Measurements from ENCODE around the gene PDIA2.
"Not testable (repeated sequence)": the region's sequence is repeated elsewhere in the genome, so short reads cannot be mapped to it uniquely, and the experiment has no call there.

The PDIA2 gene

GRCh38 chr16:262121-262745 is 20.7 kb upstream of the PDIA2 start:
- H3K27ac ChIP-seq: no peak overlapping the region
- DNase-seq (ENCODE audit: low read depth, low spot score): no peak

DNA sequence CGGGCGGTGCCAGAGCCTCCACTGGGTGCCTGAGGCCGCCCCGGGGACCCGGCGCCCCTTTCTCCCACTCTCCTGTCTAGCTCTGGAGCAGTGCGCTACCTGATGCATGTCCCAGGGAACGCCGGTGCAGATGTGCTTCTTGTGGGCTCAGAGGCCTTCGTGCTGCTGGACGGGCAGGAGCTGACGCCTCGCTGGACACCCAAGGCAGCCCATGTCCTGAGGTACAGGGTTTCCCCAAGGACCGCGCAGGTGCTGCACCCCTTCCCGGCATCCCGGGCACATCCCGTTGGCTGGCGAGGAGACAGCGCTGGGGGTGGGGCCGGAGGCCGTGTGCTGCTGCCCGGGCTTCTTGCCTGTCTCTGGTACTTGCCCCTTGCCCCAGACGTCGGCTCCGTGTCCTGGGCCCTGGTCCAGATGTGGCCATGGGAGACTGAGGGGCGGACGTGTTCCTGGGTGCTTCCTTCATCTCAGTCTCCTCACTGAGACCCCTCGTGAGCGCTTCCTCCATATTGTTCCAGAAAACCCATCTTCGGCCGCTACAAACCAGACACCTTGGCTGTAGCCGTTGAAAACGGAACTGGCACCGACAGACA is 19.7 kb upstream of the PDIA2 start:
- DNase-seq (ENCODE audit: low read depth, low spot score): no peak
- no peak overlapping the region for H3K27ac ChIP-seq

GRCh38 chr16:263944-264343 is 19.0 kb upstream of the PDIA2 start:
- no peak overlapping the region for H3K27ac ChIP-seq
- DNase-seq (ENCODE audit: low read depth, low spot score): no peak

DNA sequence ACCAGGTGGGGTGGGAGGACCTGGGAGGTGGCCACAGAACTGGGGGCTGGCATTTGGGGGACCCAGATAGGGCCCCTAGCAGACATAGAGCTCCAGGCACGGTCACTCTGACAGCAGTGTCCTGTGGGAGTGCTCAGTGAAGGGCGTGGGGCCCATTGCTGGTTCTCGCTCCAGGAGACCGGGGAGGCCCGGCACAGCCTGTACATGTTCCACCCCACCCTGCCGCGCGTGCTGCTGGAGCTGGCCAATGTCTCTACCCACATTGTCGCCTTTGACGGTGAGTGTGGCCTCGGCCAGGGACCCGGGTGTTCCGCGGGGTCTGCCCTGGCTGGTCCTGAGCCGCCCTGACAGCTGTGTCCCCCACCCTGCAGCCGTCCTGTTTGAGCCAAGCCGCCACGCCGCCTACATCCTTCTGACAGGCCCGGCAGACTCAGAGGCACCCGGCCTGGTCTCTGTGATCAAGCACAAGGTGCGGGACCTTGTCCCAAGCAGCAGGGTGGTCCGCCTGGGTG is 18.5 kb upstream of the PDIA2 start:
- no peak for DNase-seq (ENCODE audit: low read depth, low spot score)

DNA sequence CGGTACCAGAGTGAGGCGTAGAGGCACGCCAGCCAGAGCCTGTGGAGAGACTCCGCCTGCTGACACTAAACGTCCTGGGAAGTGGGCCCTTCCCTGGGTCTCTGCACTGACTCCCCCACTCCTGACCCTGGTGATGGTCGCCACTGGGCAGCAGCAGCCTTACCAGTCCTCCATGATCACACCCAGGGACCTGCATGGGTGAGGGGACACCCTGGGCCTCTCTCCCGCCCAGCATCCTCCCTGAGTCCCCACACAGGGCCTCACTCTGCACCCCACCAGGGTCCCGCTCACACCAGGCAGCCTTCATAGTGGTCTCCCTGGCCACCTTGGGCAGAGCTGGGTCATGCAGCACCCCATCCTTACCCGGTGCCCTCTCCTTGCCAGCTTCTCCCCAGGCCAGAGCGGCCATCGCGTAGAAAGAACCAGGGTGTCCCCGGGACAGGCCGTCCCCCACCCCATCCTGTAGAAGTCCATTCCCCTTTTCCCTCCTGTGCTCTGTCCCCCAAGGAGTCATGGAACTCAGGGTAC is 17.9 kb upstream of the PDIA2 start:
- H3K27ac ChIP-seq: no peak overlapping the region
- DNase-seq (ENCODE audit: low read depth, low spot score): no peak

More for the DNA sequence above, 18.5 kb upstream of the PDIA2 start:
- no peak overlapping the region for H3K27ac ChIP-seq

- no peak for DNase-seq (ENCODE audit: low read depth, low spot score)
- H3K27ac ChIP-seq: no peak overlapping the region
Observed at GRCh38 chr16:265711-266110, 17.3 kb upstream of the PDIA2 start.

GRCh38 chr16:266258-267164 is 16.5 kb upstream of the PDIA2 start:
- DNase-seq (ENCODE audit: low read depth, low spot score): no peak
- no peak overlapping the region for H3K27ac ChIP-seq

- not testable (repeated sequence) for DNase-seq (ENCODE audit: low read depth, low spot score); H3K27ac ChIP-seq
Observed at GRCh38 chr16:267562-267961, 15.4 kb upstream of the PDIA2 start.

DNA sequence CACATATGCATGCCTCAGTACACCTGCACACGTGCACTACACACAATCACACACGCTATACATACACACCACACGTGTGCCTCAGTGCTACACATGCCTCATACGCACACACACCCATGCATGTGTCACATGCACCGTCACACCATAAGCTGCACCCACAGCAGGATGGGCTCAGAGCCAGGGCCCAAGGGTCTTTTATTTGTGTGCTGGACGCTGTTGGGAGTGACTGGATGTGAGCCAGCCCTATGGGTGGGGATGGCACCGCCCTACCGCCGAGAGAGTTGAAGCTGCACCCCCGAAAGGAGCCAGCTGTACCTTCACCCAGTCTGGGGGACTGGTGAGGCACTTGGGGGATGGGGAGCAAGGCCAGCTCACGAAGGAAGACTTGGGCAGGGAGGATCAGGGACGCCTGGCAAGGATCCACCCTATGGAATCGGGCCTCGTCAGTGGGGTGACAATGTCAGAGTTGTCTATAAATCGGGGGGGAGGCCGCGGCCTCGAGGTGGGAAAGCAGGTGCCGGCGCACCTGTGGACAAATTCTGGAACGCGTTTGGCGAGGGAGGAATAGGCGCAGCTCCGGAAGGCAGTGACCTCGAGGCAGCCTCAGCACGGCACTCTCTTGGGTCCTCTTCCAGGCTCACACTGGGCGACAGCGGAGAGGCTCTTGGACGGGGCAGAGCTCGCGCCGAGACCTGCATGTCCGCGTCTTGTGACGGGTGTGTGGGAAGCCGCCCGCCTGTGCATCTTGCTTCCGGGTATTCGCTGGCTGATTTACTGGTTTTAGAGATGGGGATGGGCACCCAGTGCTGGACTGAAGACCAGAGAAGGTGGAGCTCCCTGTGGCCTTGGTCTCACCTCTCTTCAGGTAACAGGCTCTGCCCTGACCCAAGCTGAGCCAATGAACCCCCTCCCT is 14.6 kb upstream of the PDIA2 start:
- DNase-seq (ENCODE audit: low read depth, low spot score): no peak

GRCh38 chr16:269061-269796 is 13.7 kb upstream of the PDIA2 start:
- H3K27ac ChIP-seq: no peak overlapping the region
- no peak for DNase-seq (ENCODE audit: low read depth, low spot score)

More for the DNA sequence above, 14.6 kb upstream of the PDIA2 start:
- no peak overlapping the region for H3K27ac ChIP-seq

DNA sequence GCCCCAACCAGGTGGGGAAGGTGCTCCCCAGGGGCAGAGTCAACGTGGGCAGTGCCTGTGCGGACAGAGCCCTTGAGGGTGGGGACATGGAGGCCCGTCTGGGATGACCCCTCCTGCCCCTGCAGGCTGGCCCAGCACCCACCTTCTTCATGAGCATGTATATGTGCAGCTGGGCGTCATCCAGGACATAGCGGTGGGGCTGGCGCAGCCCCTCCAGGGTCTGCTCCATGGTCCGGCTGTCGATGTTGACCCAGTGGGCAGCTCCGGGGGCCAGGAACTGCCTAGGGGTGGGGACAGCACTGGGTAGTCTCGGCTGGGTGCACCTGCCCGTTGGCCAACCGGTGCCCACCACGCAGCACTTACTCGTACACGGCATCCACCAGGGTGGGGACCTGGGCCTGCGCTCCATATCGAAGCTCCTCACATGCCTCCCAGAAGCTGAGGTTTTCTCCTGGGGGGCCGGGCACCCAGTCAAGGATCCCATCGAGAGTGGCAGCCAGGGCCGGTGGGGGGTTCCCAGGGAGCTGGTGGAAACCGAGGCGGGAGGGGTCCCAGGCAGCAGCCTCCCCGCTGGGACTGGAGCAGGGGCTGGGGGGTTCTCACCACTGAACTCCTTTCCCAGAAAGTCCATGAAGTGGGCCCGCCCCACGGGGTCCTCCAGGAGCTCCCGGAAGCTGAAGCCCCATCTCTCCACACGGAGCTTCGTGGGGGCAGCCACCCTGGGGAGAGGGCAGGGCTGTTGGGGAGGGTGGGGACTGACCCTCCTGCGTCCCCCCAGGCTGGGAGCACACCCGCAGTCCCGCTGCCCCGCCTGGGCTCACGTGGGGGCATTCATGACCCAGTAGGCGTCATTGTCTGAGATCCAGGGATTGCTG is 12.3 kb upstream of the PDIA2 start:
- no peak for DNase-seq (ENCODE audit: low read depth, low spot score)
- no peak overlapping the region for H3K27ac ChIP-seq

DNA sequence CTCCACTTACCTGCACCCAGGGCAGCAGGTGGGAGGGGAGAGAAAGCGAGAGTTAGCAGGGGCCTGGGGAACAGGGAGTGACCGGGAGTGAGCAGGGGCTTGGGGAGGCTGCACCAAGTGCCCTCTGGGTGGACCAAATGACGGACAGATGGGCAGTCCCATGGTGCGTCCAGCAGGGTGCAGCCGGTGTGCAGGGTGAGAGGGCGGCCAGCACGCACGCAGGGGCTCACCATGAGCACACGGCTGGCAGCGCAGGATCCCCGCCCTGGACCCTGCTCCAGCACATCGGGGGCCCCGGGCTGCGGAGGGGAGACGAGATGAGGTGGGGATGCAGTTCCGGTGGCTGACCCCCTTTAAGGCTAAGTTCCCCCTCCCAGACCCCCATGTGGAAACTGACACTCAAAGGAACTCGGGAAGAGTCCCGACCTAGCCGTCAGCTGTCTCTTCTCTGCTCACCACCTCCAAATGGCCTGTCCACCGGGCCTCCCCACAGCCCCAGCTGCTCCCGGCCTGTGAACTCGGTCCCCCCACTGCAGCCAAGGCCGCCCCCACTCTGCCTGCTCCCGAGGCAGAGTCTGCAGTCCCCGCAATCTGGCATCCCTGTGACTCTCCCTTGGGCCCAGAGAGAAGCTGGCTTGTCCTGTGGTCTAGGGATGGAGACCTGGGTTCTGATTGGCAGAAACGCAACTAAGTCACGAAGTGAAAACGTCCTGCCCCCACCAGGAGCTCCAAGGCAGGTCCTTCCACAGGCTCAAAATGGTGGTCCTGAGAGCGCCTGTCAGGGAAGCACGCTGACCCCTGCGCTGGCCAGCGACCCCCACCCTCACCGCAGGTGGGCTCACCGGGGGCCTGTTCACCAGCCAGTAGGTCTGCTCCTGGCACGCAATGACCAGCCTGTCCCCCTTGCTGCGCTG is 10.1 kb upstream of the PDIA2 start:
- no peak overlapping the region for H3K27ac ChIP-seq
- DNase-seq (ENCODE audit: low read depth, low spot score): no peak

GRCh38 chr16:273547-274421 is 9.2 kb upstream of the PDIA2 start:
- DNase-seq (ENCODE audit: low read depth, low spot score): no peak
- H3K27ac ChIP-seq: no peak overlapping the region

DNA sequence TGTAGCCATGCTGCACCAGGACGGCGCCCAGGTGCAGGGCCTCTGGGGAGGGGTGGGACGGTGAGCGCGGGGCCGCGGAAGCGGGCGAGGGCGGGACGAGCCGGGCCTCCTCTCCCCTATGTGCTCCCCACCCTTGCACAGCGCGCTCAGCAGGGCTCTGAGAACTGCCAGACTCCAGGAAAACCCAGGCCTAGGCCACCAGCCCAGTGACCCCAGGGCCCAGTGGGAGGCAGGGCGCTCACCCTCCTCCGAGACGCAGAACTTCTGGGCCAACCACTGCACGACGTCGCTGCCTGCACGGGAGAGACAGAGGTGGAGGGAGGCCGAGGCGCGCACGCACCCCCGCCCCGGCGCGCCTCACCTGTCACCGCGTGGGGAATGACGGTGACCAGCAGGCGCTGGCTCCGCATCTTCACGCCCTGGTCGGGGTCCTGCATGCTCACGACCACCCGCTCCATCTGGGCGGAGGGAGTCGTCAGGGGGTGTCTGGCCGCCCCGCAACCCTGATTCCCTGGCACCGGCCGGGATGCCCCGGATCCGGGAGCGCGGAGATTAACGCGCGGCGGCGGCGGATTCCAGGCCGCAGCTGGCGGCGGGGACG is 7.8 kb upstream of the PDIA2 start:
- no peak for DNase-seq (ENCODE audit: low read depth, low spot score)
- no peak overlapping the region for H3K27ac ChIP-seq

- no peak for DNase-seq (ENCODE audit: low read depth, low spot score)
- H3K27ac ChIP-seq: no peak within 1 kb of the TSS
Observed at GRCh38 chr16:275786-276232, 7.2 kb upstream of the PDIA2 start, which contains the start of gene RGS11. Gene RGS11, minus strand, starts transcription at chr16:275944. Its CDS starts 33 bp downstream, at chr16:275911.
